ENCODE results near the gene CAMTA1. TPM values are rescaled to one million over a fixed set of nuclear protein-coding genes. Genes with fewer than 3 reads are reported as not detected.

The CAMTA1 gene
- polyA plus RNA-seq, 2 donors: 61.1 to 75.0 TPM

- no peaks in the 10 kb centered on the region for H3K36me3 ChIP-seq (ENCODE audit: control insufficient read depth in 2 of 2, insufficient read depth in 2 of 2, low read length in 1 of 2)
- no peak overlapping the region for H3K27ac ChIP-seq (ENCODE audit: low read depth in 2 of 2, low read length in 1 of 2)
- H3K27me3 ChIP-seq (ENCODE audit: control insufficient read depth in 1 of 2, insufficient read depth in 2 of 2, low read length in 2 of 2): no peaks in the 10 kb centered on the region
- no peaks in the 10 kb centered on the region for H3K9me3 ChIP-seq (ENCODE audit: control insufficient read depth in 2 of 2, insufficient read depth in 1 of 2, low read depth in 1 of 2, low read length in 1 of 2)
- H3K4me3 ChIP-seq (ENCODE audit: low read depth in 1 of 2, low read length in 2 of 2): no peak overlapping the region
- 72 to 88% methylated on average over 2 of the region's 2 CpGs for WGBS, 2 donors
- H3K4me1 ChIP-seq (ENCODE audit: control insufficient read depth in 2 of 2, insufficient read depth in 2 of 2, low read length in 1 of 2): no peaks in the 10 kb centered on the region
Measured at GRCh38 chr1:6776389-6776788, 8.9 kb upstream of the CAMTA1 start.

- H3K4me3 ChIP-seq (ENCODE audit: low read depth in 1 of 2, low read length in 2 of 2): no peak overlapping the region
- peak overlapping the region in 1 of 2 donors; percentile 13 for H3K27ac ChIP-seq (ENCODE audit: low read depth in 2 of 2, low read length in 1 of 2)
- H3K36me3 ChIP-seq (ENCODE audit: control insufficient read depth in 2 of 2, insufficient read depth in 2 of 2, low read length in 1 of 2): no peaks in the 10 kb centered on the region
- 72% methylated on average over 7 of the region's 7 CpGs for WGBS, 2 donors
- H3K9me3 ChIP-seq (ENCODE audit: control insufficient read depth in 2 of 2, insufficient read depth in 1 of 2, low read depth in 1 of 2, low read length in 1 of 2): no peaks in the 10 kb centered on the region
- no peaks in the 10 kb centered on the region for H3K4me1 ChIP-seq (ENCODE audit: control insufficient read depth in 2 of 2, insufficient read depth in 2 of 2, low read length in 1 of 2)
- no peaks in the 10 kb centered on the region for H3K27me3 ChIP-seq (ENCODE audit: control insufficient read depth in 1 of 2, insufficient read depth in 2 of 2, low read length in 2 of 2)
Measured at GRCh38 chr1:6776895-6777294, 8.4 kb upstream of the CAMTA1 start.

- no peak overlapping the region for H3K4me3 ChIP-seq (ENCODE audit: low read depth in 1 of 2, low read length in 2 of 2)
- H3K27me3 ChIP-seq (ENCODE audit: control insufficient read depth in 1 of 2, insufficient read depth in 2 of 2, low read length in 2 of 2): no peaks in the 10 kb centered on the region
- H3K9me3 ChIP-seq (ENCODE audit: control insufficient read depth in 2 of 2, insufficient read depth in 1 of 2, low read depth in 1 of 2, low read length in 1 of 2): no peaks in the 10 kb centered on the region
- no peaks in the 10 kb centered on the region for H3K36me3 ChIP-seq (ENCODE audit: control insufficient read depth in 2 of 2, insufficient read depth in 2 of 2, low read length in 1 of 2)
- WGBS, 2 donors: 84 to 85% methylated on average over 7 of the region's 7 CpGs
- H3K27ac ChIP-seq (ENCODE audit: low read depth in 2 of 2, low read length in 1 of 2): no peak overlapping the region
- H3K4me1 ChIP-seq (ENCODE audit: control insufficient read depth in 2 of 2, insufficient read depth in 2 of 2, low read length in 1 of 2): no peaks in the 10 kb centered on the region
Measured at GRCh38 chr1:6777813-6778212, 7.4 kb upstream of the CAMTA1 start.

- Histone ChIP-seq H3K9me3 (ENCODE audit: control insufficient read depth in 2 of 2, insufficient read depth in 1 of 2, low read depth in 1 of 2, low read length in 1 of 2) (no peaks in the 10 kb centered on the region), H3K27me3 (ENCODE audit: control insufficient read depth in 1 of 2, insufficient read depth in 2 of 2, low read length in 2 of 2) (no peaks in the 10 kb centered on the region), H3K36me3 (ENCODE audit: control insufficient read depth in 2 of 2, insufficient read depth in 2 of 2, low read length in 1 of 2) (no peaks in the 10 kb centered on the region), H3K4me3 (ENCODE audit: low read depth in 1 of 2, low read length in 2 of 2) (no peak overlapping the region), H3K27ac (ENCODE audit: low read depth in 2 of 2, low read length in 1 of 2) (no peak overlapping the region), H3K4me1 (ENCODE audit: control insufficient read depth in 2 of 2, insufficient read depth in 2 of 2, low read length in 1 of 2) (no peaks in the 10 kb centered on the region)
- WGBS, 2 donors: 84 to 85% methylated on average over 7 of the region's 7 CpGs
Measured at GRCh38 chr1:6779089-6779805, 6.0 kb upstream of the CAMTA1 start.

GRCh38 chr1:6782151-6782550, 3.1 kb upstream of the CAMTA1 start:
- 94 to 95% methylated on average over 6 of the region's 6 CpGs for WGBS, 2 donors
- no peaks in the 10 kb centered on the region for H3K27me3 ChIP-seq (ENCODE audit: control insufficient read depth in 1 of 2, insufficient read depth in 2 of 2, low read length in 2 of 2)

GRCh38 chr1:6783221-6783620, 2.0 kb upstream of the CAMTA1 start:
- H3K4me3 ChIP-seq (ENCODE audit: low read depth in 1 of 2, low read length in 2 of 2): no peak overlapping the region
- no peaks in the 10 kb centered on the region for H3K27me3 ChIP-seq (ENCODE audit: control insufficient read depth in 1 of 2, insufficient read depth in 2 of 2, low read length in 2 of 2)
- no peaks in the 10 kb centered on the region for H3K36me3 ChIP-seq (ENCODE audit: control insufficient read depth in 2 of 2, insufficient read depth in 2 of 2, low read length in 1 of 2)
- WGBS, 2 donors: 89 to 94% methylated on average over 4 of the region's 4 CpGs
- H3K4me1 ChIP-seq (ENCODE audit: control insufficient read depth in 2 of 2, insufficient read depth in 2 of 2, low read length in 1 of 2): peaks cover 2 to 3% of the 10 kb centered on the region in 2 donors
- H3K27ac ChIP-seq (ENCODE audit: low read depth in 2 of 2, low read length in 1 of 2): no peak overlapping the region
- H3K9me3 ChIP-seq (ENCODE audit: control insufficient read depth in 2 of 2, insufficient read depth in 1 of 2, low read depth in 1 of 2, low read length in 1 of 2): no peaks in the 10 kb centered on the region

More at GRCh38 chr1:6782151-6782550, 3.1 kb upstream of the CAMTA1 start:
- Histone ChIP-seq H3K9me3 (ENCODE audit: control insufficient read depth in 2 of 2, insufficient read depth in 1 of 2, low read depth in 1 of 2, low read length in 1 of 2) (no peaks in the 10 kb centered on the region), H3K27ac (ENCODE audit: low read depth in 2 of 2, low read length in 1 of 2) (no peak overlapping the region), H3K36me3 (ENCODE audit: control insufficient read depth in 2 of 2, insufficient read depth in 2 of 2, low read length in 1 of 2) (no peaks in the 10 kb centered on the region), H3K4me3 (ENCODE audit: low read depth in 1 of 2, low read length in 2 of 2) (no peak overlapping the region), H3K4me1 (ENCODE audit: control insufficient read depth in 2 of 2, insufficient read depth in 2 of 2, low read length in 1 of 2) (peaks cover 2 to 3% of the 10 kb centered on the region in 2 donors)

- Histone ChIP-seq H3K27me3 (ENCODE audit: control insufficient read depth in 1 of 2, insufficient read depth in 2 of 2, low read length in 2 of 2) (no peaks in the 10 kb centered on the region), H3K4me3 (ENCODE audit: low read depth in 1 of 2, low read length in 2 of 2) (peak overlapping the region; percentile 70 to 85), H3K27ac (ENCODE audit: low read depth in 2 of 2, low read length in 1 of 2) (peak overlapping the region; percentile 97 to 100), H3K36me3 (ENCODE audit: control insufficient read depth in 2 of 2, insufficient read depth in 2 of 2, low read length in 1 of 2) (no peaks in the 10 kb centered on the region), H3K9me3 (ENCODE audit: control insufficient read depth in 2 of 2, insufficient read depth in 1 of 2, low read depth in 1 of 2, low read length in 1 of 2) (no peaks in the 10 kb centered on the region), H3K4me1 (ENCODE audit: control insufficient read depth in 2 of 2, insufficient read depth in 2 of 2, low read length in 1 of 2) (peaks cover 2 to 5% of the 10 kb centered on the region in 2 donors)
- 0 to 1% methylated on average over 38 to 40 of the region's 40 CpGs for WGBS, 2 donors
Measured at GRCh38 chr1:6783936-6784559, 1.2 kb upstream of the CAMTA1 start.

- H3K27ac ChIP-seq (ENCODE audit: low read depth in 2 of 2, low read length in 1 of 2): peak overlapping the region; percentile 97 to 100
- H3K9me3 ChIP-seq (ENCODE audit: control insufficient read depth in 2 of 2, insufficient read depth in 1 of 2, low read depth in 1 of 2, low read length in 1 of 2): no peaks in the 10 kb centered on the region
- peak overlapping the region; percentile 70 to 85 for H3K4me3 ChIP-seq (ENCODE audit: low read depth in 1 of 2, low read length in 2 of 2)
- WGBS, 2 donors: 0 to 1% methylated on average over 62 to 79 of the region's 79 CpGs
- H3K36me3 ChIP-seq (ENCODE audit: control insufficient read depth in 2 of 2, insufficient read depth in 2 of 2, low read length in 1 of 2): no peaks in the 10 kb centered on the region
- no peaks in the 10 kb centered on the region for H3K27me3 ChIP-seq (ENCODE audit: control insufficient read depth in 1 of 2, insufficient read depth in 2 of 2, low read length in 2 of 2)
- H3K4me1 ChIP-seq (ENCODE audit: control insufficient read depth in 2 of 2, insufficient read depth in 2 of 2, low read length in 1 of 2): peaks cover 2 to 5% of the 10 kb centered on the region in 2 donors
Measured at GRCh38 chr1:6784560-6785317, 515 bp upstream of the CAMTA1 start.

GRCh38 chr1:6785728-6786505, 663 bp downstream of the CAMTA1 start:
- Histone ChIP-seq H3K4me1 (ENCODE audit: control insufficient read depth in 2 of 2, insufficient read depth in 2 of 2, low read length in 1 of 2) (peaks cover 2 to 5% of the 10 kb centered on the region in 2 donors), H3K4me3 (ENCODE audit: low read depth in 1 of 2, low read length in 2 of 2) (peak overlapping the region; percentile 74 to 86), H3K27me3 (ENCODE audit: control insufficient read depth in 1 of 2, insufficient read depth in 2 of 2, low read length in 2 of 2) (no peaks in the 10 kb centered on the region), H3K9me3 (ENCODE audit: control insufficient read depth in 2 of 2, insufficient read depth in 1 of 2, low read depth in 1 of 2, low read length in 1 of 2) (no peaks in the 10 kb centered on the region), H3K36me3 (ENCODE audit: control insufficient read depth in 2 of 2, insufficient read depth in 2 of 2, low read length in 1 of 2) (no peaks in the 10 kb centered on the region), H3K27ac (ENCODE audit: low read depth in 2 of 2, low read length in 1 of 2) (peak overlapping the region; percentile 59 to 93)
- 1 to 2% methylated on average over 22 to 72 of the region's 78 CpGs for WGBS, 2 donors
